HUDEP-2 (cell line): ENCODE data around the gene SLC35F1.

ENCODE experiments used
- DNase-seq, 76 experiments: peaks; one replicate each; lab custom pipeline; 2025; ENCODE audit not compliant: unreplicated experiment in 76 of 76; lab: John Stamatoyannopoulos, UW

The SLC35F1 gene

GRCh38 chr6:118344014-118344670 is 437.1 kb downstream of the SLC35F1 start:
- DNase-seq = no peak

GRCh38 chr6:118350881-118351430 is 443.9 kb downstream of the SLC35F1 start:
- DNase-seq = no peak

DNA sequence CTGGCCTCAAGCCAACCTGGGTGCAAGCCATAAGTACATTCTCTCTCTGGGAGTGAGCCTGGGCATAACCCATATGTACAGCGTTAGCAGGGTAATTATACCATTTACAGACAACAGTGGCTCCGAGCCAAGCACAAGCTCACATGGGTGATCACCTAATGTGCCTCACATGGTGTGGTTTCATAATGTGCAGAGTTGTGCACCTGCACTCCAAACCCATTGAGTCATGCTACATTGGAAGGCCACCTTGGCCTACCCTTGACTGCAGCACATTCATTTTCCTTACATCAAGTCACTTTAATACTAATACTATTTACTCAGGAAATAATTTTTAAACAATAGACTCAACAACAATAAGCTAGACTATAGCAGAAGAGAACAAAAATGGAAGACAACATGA is 446.5 kb downstream of the SLC35F1 start:
- DNase-seq = no peak

DNA sequence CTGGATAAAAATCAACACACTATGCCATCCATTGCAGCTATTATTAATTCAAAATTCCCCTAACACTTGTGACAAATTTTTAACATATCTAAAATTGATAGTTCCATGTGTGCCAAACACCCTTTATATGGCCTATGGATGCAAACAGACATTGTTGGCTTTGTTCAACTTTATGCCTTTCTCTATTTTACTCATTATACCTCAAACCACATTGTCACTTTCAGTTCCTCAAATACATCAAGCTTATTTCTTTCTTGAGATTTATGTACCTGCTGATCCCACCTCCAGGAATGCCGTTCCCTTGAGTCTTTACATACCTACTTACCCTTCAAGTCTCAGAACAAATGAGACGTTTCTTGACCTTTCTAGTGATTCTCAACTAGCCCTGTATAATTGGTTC is 447.6 kb downstream of the SLC35F1 start:
- DNase-seq = no peak

GRCh38 chr6:118356054-118356453 is 449.0 kb downstream of the SLC35F1 start:
- DNase-seq = no peak

DNA sequence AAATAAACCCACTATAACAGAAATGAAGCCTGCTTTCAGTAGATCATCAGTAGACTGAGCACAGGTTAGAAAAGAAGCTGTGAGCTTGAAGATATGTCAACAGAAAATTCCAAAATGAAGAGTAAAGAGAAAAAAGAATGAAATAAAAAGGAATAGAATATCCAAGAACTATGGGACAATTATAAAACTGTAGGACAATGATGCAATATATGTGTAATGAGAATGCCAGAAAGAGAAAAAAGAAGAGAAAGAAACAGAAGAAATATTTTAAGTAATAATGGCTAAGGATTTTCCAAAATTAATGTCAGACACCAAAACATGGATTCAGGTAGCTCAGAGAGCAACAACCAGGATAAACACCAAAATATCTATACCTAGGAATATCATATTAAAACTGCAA is 449.6 kb downstream of the SLC35F1 start:
- no peak for DNase-seq
